Left cardiac atrium (tissue), 4 donors: ENCODE results near the gene GIPC1. TPM values are rescaled to one million over a fixed set of nuclear protein-coding genes. Genes with fewer than 3 reads are reported as not detected.
"Not testable (repeated sequence)": the region's sequence is repeated elsewhere in the genome, so short reads cannot be mapped to it uniquely, and the experiment has no call there.

Experiments
- ATAC-seq, 2 donors: fragments of 200-7000 bp; cut with Tn5 transposase; one replicate each; pipeline ENCODE4 v1.9.1; 2020; ENCODE audit warnings: mild to moderate bottlenecking in 2 of 2, moderate library complexity in 2 of 2
- DNase-seq: peaks from one replicate; pipeline ENCODE4 v3.0.0-alpha.2; 2020
- intact Hi-C, 2 donors: fragments of 100-400 bp; cut with DNase I; formaldehyde crosslinking; loops; one replicate each; pipeline versions ENCODE4 v1.14.1 to v1.15.1; 2022 to 2023
- total RNA-seq, 2 donors: library from RNA; stranded (reverse); fragmentation: NEBNext Ultra II Directional; extraction: Animal tissue kit (Norgen Biotek cat#: 25700); gene quantifications; one replicate each; pipeline ENCODE4 v1.2.1, GENCODE V29; 2021
- donor health status: DM: no; HTN: yes; CAD: no.
- donor health status: DM: no; HTN: yes; CAD: no; lungs with severe emphysema.
- donor health status: DM: yes; HTN: yes; CAD: no.
- donor health status: Dilated cardiomyopathy.

GIPC1 gene
- total RNA-seq, 2 donors from 2014 or later, result 49.7 to 49.8 TPM

GRCh38 chr19:14474827-14475226 lies 21.1 kb downstream of the GIPC1 start:
- no peak for DNase-seq
- no peak for ATAC-seq
- intact Hi-C loops, result no loop called here

- no peak for ATAC-seq
- DNase-seq, result no peak
- intact Hi-C loops, result no loop called here
Measured at GRCh38 chr19:14473978-14474578, 21.8 kb downstream of the GIPC1 start.

DNA sequence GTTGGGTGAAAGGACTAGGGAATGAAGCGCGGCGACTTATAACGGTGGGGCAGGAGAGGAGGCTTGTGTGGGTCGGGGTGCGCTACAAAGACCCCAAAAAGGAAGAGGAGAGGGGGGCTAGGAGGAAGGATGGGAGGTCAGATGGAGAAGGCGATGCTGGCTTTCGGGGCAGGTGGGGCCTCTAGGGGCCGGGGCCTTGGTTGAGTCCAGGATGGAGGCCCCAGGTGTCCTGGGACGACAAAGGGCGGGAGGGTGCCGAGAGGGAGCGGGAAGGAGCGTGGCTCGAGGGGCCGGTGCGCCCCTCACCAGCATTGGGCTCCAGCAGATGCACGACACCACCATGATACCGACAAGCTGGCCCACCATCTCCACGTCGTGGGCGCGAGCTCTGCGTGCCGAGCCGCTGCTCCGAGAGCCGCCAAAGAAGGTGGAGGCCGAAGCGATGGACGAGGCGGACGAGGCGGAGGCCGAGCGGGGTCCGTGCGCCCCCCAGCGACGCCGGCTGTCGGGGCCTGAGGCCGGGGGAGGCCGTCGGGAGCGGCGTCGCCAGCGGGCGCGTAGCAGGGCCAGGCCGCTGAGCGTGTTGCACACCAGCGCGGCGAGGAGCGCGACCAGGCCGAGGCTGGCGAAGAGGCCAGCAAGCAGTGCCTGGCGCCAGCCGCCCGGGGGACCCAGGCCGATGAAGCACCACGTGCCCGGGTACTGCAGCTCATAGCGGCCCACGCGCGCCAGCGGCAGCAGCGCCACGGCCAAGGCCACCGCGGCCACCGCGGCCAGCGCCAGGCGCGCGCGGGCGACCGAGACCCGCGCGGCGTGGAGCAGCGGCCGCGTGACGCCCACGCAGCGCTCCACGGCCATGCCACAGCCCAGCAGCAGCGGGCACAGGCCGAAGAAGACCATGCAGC lies 22.6 kb downstream of the GIPC1 start:
- ATAC-seq (no peak), DNase-seq (no peak)
- intact Hi-C loops, result no loop called here

GRCh38 chr19:14472202-14472938 lies 23.6 kb downstream of the GIPC1 start:
- intact Hi-C loops, result no loop called here
- DNase-seq (peak; percentile 83), ATAC-seq (peak; percentile 41 to 53)

DNA sequence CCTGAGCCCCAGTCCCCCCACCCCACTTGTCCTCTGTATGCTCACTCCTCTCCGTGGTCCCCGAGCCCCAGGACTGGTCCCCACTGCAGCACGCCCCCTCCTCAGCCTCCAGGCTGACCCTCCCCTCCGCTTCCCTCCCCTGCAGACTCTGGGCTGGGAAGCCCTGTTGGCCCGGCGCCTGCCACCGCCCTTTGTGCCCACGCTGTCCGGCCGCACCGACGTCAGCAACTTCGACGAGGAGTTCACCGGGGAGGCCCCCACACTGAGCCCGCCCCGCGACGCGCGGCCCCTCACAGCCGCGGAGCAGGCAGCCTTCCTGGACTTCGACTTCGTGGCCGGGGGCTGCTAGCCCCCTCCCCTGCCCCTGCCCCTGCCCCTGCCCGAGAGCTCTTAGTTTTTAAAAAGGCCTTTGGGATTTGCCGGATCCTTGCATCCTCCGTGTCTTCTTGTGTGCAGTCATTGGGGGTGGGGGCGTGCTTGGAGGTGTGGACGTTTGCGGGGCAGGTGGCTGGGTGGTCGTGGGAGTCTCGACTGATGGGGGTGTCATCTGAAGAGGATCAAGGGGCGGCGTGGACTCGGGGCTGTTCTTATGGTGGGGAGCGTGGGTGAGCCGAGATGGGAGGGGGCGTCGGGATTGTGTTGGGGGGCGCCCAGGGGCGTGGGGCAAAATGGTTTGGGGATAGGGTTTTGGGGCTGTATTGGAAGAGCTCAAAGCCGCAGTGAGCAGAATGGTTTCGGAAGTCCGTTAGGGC lies 24.3 kb downstream of the GIPC1 start:
- DNase-seq, result no peak
- intact Hi-C loops, result no loop called here
- no peak for ATAC-seq

DNA sequence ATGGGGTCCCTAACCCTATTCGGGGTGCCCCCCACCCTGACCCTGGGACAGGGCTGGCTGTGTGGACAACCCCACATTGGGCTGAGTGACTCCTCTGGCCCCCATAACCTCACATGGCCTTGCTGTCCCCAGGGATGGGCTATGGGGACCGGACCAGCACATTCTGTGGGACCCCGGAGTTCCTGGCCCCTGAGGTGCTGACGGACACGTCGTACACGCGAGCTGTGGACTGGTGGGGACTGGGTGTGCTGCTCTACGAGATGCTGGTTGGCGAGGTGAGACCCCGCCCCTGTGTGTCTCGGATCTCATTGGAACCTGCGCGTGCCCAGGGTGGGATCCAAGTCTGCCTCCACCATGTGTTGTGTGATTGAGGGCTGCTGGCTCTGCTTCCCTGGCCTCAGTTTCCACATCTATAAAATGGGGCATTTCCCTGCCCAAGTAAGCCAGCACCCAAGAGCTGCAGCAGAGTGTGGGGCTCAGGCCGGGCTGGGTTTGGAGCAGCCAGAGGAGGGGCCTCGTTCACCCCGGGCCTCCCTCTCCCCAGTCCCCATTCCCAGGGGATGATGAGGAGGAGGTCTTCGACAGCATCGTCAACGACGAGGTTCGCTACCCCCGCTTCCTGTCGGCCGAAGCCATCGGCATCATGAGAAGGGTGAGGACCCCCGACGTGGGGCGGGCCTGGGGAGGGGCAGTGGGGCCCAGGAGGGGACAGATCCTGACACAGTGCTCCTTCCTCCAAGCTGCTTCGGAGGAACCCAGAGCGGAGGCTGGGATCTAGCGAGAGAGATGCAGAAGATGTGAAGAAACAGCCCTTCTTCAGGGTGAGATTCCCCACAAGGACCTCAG lies 25.7 kb downstream of the GIPC1 start:
- intact Hi-C loops, result no loop called here
- DNase-seq (no peak), ATAC-seq (no peak)

DNA sequence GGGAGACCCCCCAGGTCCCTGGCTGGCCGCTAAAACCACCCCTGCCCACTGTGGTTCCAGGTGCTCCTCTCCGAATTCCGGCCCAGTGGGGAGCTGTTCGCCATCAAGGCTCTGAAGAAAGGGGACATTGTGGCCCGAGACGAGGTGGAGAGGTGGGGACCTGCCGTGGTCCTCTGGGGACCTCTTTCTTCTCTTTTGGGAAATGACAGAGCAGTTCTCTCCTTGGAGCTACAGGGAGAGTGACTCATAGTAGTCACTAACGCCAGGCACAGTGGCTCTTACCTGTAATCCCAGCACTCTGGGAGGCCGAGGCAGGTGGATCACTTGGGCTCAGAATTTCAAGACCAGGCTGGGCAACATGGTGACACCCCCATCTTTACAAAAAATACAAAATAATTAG lies 28.1 kb downstream of the GIPC1 start:
- intact Hi-C loops, result no loop called here
- ATAC-seq (no peak), DNase-seq (no peak)

DNA sequence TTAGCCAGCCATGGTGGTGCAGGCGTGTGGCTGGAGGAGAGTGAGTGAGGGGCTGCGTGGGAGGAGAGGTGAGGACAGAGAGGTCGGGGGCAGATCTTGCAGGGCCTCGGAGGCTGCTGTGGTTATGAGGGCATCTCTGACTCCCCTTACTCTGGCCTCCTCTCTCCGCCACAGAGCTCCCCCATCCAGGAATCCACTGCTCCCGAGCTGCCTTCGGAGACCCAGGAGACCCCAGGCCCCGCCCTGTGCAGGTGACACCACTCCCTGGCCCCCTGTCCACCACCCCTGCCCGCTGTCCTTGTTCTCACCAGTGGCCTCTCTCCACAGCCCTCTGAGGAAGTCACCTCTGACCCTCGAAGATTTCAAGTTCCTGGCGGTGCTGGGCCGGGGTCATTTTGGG lies 28.5 kb downstream of the GIPC1 start:
- ATAC-seq (no peak), DNase-seq (no peak)
- intact Hi-C loops, result no loop called here

DNA sequence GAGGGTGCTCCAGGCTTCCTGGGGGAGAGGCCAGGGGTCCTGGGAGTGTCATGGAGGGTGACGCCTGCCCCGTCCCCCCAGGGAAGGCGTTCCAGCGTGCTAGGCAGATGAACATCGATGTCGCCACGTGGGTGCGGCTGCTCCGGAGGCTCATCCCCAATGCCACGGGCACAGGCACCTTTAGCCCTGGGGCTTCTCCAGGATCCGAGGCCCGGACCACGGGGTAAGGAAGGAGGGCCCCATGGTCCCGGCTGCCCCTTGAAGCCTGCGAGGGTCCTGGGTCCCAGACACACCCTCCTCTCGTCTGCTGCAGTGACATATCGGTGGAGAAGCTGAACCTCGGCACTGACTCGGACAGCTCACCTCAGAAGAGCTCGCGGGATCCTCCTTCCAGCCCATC lies 32.2 kb downstream of the GIPC1 start:
- intact Hi-C loops, result no loop called here
- no peak for DNase-seq
- ATAC-seq, result no peak

DNA sequence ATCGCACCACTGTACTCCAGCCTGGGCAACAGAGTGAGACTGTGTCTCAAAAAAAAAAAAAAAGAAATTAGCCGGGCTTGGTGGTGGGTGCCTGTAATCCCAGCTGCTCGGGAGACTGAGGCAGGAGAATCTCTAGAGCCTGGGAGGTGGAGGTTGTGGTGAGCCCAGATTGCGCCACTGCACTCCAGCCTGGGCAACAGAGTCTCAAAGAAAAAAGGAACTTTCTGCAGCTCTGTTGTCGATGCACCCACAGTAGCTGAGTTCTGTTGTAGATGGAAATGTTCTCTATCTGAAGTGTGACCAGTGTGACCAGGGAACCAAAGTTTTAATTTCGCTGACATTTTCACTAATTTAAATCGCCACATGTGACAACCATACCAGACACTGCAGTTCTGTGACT lies 33.5 kb downstream of the GIPC1 start:
- ATAC-seq, DNase-seq, intact Hi-C loops: not testable (repeated sequence)

GRCh38 chr19:14460935-14461334 lies 35.0 kb downstream of the GIPC1 start:
- intact Hi-C loops, result no loop called here

GRCh38 chr19:14459703-14460102 lies 36.2 kb downstream of the GIPC1 start:
- DNase-seq (no peak), ATAC-seq (peak; percentile 27 to 57)
- intact Hi-C loops, result no loop called here

More at GRCh38 chr19:14460935-14461334, 35.0 kb downstream of the GIPC1 start:
- ATAC-seq (no peak), DNase-seq (no peak)

DNA sequence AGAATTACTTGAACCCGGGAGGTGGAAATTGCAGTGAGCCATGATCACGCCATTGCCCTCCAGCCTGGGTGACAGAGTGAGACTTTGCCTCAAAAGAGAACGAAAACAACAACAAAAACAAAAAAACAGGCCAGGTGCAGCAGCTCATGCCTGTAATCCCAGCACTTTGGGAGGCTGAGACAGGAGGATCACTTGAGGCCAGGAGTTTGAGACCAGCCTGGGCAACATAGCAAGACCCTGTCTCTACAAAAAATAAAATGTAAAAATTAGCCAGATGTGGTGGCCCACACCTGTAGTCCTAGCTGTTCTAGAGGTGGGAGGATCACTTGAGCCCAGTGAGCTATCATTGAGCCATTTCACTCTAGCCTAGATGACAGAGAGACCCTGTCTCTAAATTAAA lies 43.6 kb downstream of the GIPC1 start:
- ATAC-seq, DNase-seq, intact Hi-C loops: not testable (repeated sequence)

DNA sequence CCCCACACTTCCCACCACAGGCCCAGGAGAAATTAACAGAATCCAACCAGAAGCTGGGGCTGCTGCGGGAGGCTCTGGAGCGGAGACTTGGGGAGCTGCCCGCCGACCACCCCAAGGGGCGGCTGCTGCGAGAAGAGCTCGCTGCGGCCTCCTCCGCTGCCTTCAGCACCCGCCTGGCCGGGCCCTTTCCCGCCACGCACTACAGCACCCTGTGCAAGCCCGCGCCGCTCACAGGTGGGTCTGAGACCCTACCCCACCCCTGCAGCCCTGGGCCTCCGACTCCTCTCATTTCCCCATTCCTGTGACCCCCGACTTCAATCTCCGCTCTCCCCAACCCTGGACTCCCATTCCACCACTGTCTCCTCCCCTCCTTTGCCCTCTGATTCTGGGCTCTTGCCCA lies 45.1 kb downstream of the GIPC1 start:
- no peak for ATAC-seq
- no peak for DNase-seq
- intact Hi-C loops, result no loop called here

GRCh38 chr19:14450168-14450874 lies 45.6 kb downstream of the GIPC1 start:
- intact Hi-C loops, result no loop called here
- DNase-seq, result peak; percentile 60
- ATAC-seq, result peak; percentile 12 to 61

DNA sequence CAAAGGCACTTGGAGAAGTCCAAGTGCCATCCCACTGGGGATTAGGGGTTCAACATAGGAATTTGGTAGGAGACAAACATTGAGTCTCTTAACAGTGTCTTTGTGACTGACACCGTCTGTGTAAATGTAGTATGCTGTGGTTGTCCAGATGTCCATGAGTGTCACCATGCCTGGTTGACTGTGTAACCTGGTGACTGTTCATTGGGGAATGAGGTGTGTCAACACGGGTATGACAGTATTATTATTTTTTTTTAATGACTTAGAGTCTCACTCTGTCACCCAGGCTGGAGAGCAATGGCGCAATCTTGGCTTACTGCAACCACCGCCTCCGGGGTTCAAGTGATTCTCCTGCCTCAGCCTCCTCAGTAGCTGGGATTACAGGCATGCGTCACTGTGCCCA lies 46.6 kb downstream of the GIPC1 start:
- intact Hi-C loops, result no loop called here
- DNase-seq (no peak), ATAC-seq (no peak)

- ATAC-seq (no peak), DNase-seq (no peak)
- intact Hi-C loops, result no loop called here
Measured at GRCh38 chr19:14446336-14447036, 49.4 kb downstream of the GIPC1 start.
